A549 treated with CpdA at 1 μM for 4 hours (cell line): Measurements from ENCODE around the gene SRPX. TPM values are rescaled to one million over a fixed set of nuclear protein-coding genes. Genes with fewer than 3 reads are reported as not detected.

Experiments
- total RNA-seq: library from RNA; stranded (reverse); fragments of 200-300 nt; extraction: Qiagen RNA extraction; gene quantifications from 5 replicates; pipeline ENCODE4 v1.2.3, GENCODE V29; 2022; ENCODE audit warnings: low read depth

Gene SRPX, protein sequence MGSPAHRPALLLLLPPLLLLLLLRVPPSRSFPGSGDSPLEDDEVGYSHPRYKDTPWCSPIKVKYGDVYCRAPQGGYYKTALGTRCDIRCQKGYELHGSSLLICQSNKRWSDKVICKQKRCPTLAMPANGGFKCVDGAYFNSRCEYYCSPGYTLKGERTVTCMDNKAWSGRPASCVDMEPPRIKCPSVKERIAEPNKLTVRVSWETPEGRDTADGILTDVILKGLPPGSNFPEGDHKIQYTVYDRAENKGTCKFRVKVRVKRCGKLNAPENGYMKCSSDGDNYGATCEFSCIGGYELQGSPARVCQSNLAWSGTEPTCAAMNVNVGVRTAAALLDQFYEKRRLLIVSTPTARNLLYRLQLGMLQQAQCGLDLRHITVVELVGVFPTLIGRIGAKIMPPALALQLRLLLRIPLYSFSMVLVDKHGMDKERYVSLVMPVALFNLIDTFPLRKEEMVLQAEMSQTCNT
- total RNA-seq: 5.2 to 6.6 TPM (median 6.4 TPM) in 5 replicates

DNA sequence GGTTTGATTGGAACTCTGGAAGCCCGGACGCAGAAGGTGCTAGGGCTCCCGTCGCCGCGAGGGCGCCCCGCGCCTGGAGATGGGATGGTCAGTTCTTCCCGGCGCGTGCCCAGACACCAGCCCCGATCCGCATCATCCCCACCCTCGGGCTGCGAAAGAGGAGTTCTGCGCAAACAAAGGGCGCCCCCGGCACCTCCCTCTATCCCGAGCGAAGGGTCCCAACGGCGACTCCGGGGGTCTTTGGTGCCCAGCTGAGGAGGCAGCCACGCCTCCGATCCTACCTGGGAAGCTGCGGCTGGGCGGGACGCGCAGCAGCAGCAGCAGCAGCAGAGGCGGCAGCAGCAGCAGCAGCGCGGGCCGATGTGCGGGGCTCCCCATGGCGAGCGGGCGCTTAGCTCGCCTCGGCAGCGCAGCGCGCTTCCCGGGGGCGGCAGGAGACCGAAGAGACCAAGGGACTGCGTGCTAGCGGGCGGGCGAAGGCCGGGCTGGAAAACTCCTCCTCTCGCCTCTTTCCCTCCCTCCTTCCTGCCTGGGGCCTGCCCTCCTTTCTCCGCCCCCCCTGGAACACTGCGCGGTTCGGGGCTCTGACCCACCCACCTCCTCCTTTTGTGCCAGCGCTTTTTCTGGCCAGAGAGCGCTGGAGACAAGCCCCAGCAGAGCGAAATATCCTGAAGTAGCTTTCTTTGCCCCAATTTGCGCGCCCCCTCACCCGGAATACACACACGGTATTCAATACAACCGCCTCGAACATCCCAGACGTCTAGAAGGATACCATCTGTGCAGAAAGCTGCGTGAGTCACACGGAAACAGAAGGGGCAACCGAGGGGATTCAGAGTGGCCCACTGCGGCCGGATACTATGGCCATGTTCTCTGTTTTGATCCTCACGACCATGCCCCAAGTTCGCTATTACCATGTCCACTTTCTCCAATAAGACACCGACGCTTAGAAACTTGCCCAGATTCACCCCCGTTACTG is at the start of gene SRPX:
TSS of gene SRPX (minus strand) at position 457 of the 976 bp plus-strand sequence. CDS start at position 378, 79 bp downstream.

Other genes starting within 250 kb of the SRPX start
- gene SYTL5, start 214.3 kb downstream of the SRPX start, total RNA-seq: 0.34 to 0.52 TPM (median 0.41 TPM) in 5 replicates
- gene RPGR, start 106.6 kb upstream of the SRPX start, total RNA-seq: 9.0 to 14.9 TPM (median 9.6 TPM) in 5 replicates
- gene OTC, start 131.7 kb upstream of the SRPX start, total RNA-seq: not detected in 5 replicates